ENCODE data around the gene OXT.
"Not testable (repeated sequence)": the region's sequence is repeated elsewhere in the genome, so short reads cannot be mapped to it uniquely, and the experiment has no call there.

OXT gene

GRCh38 chr20:3109350-3110302 is 38.2 kb downstream of the OXT start:
- Histone ChIP-seq H3K27ac (ENCODE audit: insufficient read depth, low read length, poor library complexity, severe bottlenecking) (no peak overlapping the region), H3K36me3 (ENCODE audit: control insufficient read depth, insufficient read depth, low read length) (peaks cover 34% of the 10 kb centered on the region), H3K4me1 (ENCODE audit: control insufficient read depth, insufficient read depth, low read length, poor library complexity, severe bottlenecking) (no peaks in the 10 kb centered on the region), H3K27me3 (replicated peaks; ENCODE audit: control insufficient read depth, insufficient read depth, low read length, poor library complexity, severe bottlenecking) (no peaks in the 10 kb centered on the region), H3K9me3 (ENCODE audit: control insufficient read depth, low read length) (no peaks in the 10 kb centered on the region), H3K4me3 (ENCODE audit: insufficient read depth, low read depth, low read length, poor library complexity, severe bottlenecking) (no peak overlapping the region)
- no peak for DNase-seq

- no peaks in the 10 kb centered on the region for H3K9me3 ChIP-seq (ENCODE audit: control insufficient read depth, low read length)
- no peaks in the 10 kb centered on the region for H3K4me1 ChIP-seq (ENCODE audit: control insufficient read depth, insufficient read depth, low read length, poor library complexity, severe bottlenecking)
- no peak overlapping the region for H3K27ac ChIP-seq (ENCODE audit: insufficient read depth, low read length, poor library complexity, severe bottlenecking)
- no peaks in the 10 kb centered on the region for H3K27me3 ChIP-seq (replicated peaks; ENCODE audit: control insufficient read depth, insufficient read depth, low read length, poor library complexity, severe bottlenecking)
- H3K4me3 ChIP-seq (ENCODE audit: insufficient read depth, low read depth, low read length, poor library complexity, severe bottlenecking), result no peak overlapping the region
- no peak for DNase-seq
- H3K36me3 ChIP-seq (ENCODE audit: control insufficient read depth, insufficient read depth, low read length), result peaks cover 34% of the 10 kb centered on the region
These were observed 40.1 kb downstream of the OXT start for GRCh38 chr20:3111507-3111906.

GRCh38 chr20:3111995-3112394 is 40.6 kb downstream of the OXT start:
- no peaks in the 10 kb centered on the region for H3K4me1 ChIP-seq (ENCODE audit: control insufficient read depth, insufficient read depth, low read length, poor library complexity, severe bottlenecking)
- no peak overlapping the region for H3K27ac ChIP-seq (ENCODE audit: insufficient read depth, low read length, poor library complexity, severe bottlenecking)
- no peaks in the 10 kb centered on the region for H3K9me3 ChIP-seq (ENCODE audit: control insufficient read depth, low read length)
- DNase-seq, result no peak
- no peak overlapping the region for H3K4me3 ChIP-seq (ENCODE audit: insufficient read depth, low read depth, low read length, poor library complexity, severe bottlenecking)
- H3K36me3 ChIP-seq (ENCODE audit: control insufficient read depth, insufficient read depth, low read length), result peaks cover 31% of the 10 kb centered on the region
- H3K27me3 ChIP-seq (replicated peaks; ENCODE audit: control insufficient read depth, insufficient read depth, low read length, poor library complexity, severe bottlenecking), result no peaks in the 10 kb centered on the region

- peaks cover 7% of the 10 kb centered on the region for H3K36me3 ChIP-seq (ENCODE audit: control insufficient read depth, insufficient read depth, low read length)
- peak in 1 of 3 donors; percentile 7 for DNase-seq
- no peaks in the 10 kb centered on the region for H3K27me3 ChIP-seq (replicated peaks; ENCODE audit: control insufficient read depth, insufficient read depth, low read length, poor library complexity, severe bottlenecking)
- H3K27ac ChIP-seq (ENCODE audit: insufficient read depth, low read length, poor library complexity, severe bottlenecking), result no peak overlapping the region
- no peak overlapping the region for H3K4me3 ChIP-seq (ENCODE audit: insufficient read depth, low read depth, low read length, poor library complexity, severe bottlenecking)
- no peaks in the 10 kb centered on the region for H3K9me3 ChIP-seq (ENCODE audit: control insufficient read depth, low read length)
- no peaks in the 10 kb centered on the region for H3K4me1 ChIP-seq (ENCODE audit: control insufficient read depth, insufficient read depth, low read length, poor library complexity, severe bottlenecking)
These were observed 44.0 kb downstream of the OXT start for GRCh38 chr20:3115190-3116107.

DNA sequence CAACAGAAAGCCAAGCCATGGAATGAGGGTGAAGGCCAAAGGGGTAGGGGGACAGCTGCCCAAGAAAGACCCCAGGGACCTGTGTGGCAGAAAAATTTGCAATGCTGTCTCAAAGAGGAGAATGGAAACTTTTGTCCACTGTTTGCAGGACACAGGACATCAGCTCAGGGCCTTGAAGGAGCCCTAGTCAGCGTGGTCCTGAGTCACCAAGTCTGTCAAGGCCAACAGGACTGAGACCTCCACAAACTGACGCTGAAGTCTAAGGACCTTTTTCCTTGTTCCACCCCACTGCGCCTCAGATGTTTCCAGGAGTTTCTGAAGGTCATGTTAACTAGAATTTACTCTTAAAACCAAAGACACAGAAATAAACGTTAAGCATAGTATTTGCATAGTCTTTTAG is 44.9 kb downstream of the OXT start:
- Histone ChIP-seq H3K4me3 (ENCODE audit: insufficient read depth, low read depth, low read length, poor library complexity, severe bottlenecking) (no peak overlapping the region), H3K4me1 (ENCODE audit: control insufficient read depth, insufficient read depth, low read length, poor library complexity, severe bottlenecking) (peaks cover 8% of the 10 kb centered on the region), H3K9me3 (ENCODE audit: control insufficient read depth, low read length) (no peaks in the 10 kb centered on the region), H3K36me3 (ENCODE audit: control insufficient read depth, insufficient read depth, low read length) (peaks cover 7% of the 10 kb centered on the region), H3K27me3 (replicated peaks; ENCODE audit: control insufficient read depth, insufficient read depth, low read length, poor library complexity, severe bottlenecking) (no peaks in the 10 kb centered on the region), H3K27ac (ENCODE audit: insufficient read depth, low read length, poor library complexity, severe bottlenecking) (no peak overlapping the region)
- DNase-seq, result no peak

DNA sequence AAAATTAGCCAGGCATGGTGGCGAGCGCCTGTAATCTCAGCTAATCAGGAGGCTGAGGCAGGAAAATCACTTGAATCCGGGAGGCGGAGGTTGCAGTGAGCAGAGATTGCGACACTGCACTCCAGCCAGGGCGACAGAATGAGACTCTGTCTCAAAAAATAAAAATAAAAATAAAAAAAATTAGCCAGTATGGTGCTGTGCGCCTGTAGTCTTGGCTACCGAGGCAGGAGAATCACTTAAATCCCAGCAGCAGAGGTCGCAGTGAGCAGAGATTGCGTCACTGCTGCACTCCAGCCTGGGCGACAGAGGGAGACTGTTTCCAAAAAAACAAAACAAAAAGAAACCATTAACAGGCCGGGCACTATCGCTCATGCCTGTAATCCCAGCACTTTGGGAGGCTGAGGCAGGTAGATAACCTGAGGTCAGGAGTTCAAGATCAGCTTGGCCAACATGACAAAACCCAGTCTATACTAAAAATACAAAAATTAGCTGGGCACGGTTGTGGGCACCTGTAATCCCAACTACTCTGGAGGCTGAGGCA is 46.5 kb downstream of the OXT start:
- not testable (repeated sequence) for H3K27ac ChIP-seq (ENCODE audit: insufficient read depth, low read length, poor library complexity, severe bottlenecking)
- peak in 2 of 3 donors; percentile 9 to 21 for DNase-seq

GRCh38 chr20:3119044-3119443 is 47.6 kb downstream of the OXT start:
- no peaks in the 10 kb centered on the region for H3K27me3 ChIP-seq (replicated peaks; ENCODE audit: control insufficient read depth, insufficient read depth, low read length, poor library complexity, severe bottlenecking)
- H3K27ac ChIP-seq (ENCODE audit: insufficient read depth, low read length, poor library complexity, severe bottlenecking), result no peak overlapping the region
- no peak for DNase-seq
- H3K9me3 ChIP-seq (ENCODE audit: control insufficient read depth, low read length), result no peaks in the 10 kb centered on the region
- H3K4me1 ChIP-seq (ENCODE audit: control insufficient read depth, insufficient read depth, low read length, poor library complexity, severe bottlenecking), result peaks cover 21% of the 10 kb centered on the region
- H3K4me3 ChIP-seq (ENCODE audit: insufficient read depth, low read depth, low read length, poor library complexity, severe bottlenecking), result no peak overlapping the region
- peaks cover 3% of the 10 kb centered on the region for H3K36me3 ChIP-seq (ENCODE audit: control insufficient read depth, insufficient read depth, low read length)

More for the DNA sequence above, 46.5 kb downstream of the OXT start:
- not testable (repeated sequence) for H3K9me3 ChIP-seq (ENCODE audit: control insufficient read depth, low read length); H3K27me3 ChIP-seq (replicated peaks; ENCODE audit: control insufficient read depth, insufficient read depth, low read length, poor library complexity, severe bottlenecking); H3K4me3 ChIP-seq (ENCODE audit: insufficient read depth, low read depth, low read length, poor library complexity, severe bottlenecking); H3K36me3 ChIP-seq (ENCODE audit: control insufficient read depth, insufficient read depth, low read length)
- H3K4me1 ChIP-seq (ENCODE audit: control insufficient read depth, insufficient read depth, low read length, poor library complexity, severe bottlenecking), result peaks cover 15% of the 10 kb centered on the region

DNA sequence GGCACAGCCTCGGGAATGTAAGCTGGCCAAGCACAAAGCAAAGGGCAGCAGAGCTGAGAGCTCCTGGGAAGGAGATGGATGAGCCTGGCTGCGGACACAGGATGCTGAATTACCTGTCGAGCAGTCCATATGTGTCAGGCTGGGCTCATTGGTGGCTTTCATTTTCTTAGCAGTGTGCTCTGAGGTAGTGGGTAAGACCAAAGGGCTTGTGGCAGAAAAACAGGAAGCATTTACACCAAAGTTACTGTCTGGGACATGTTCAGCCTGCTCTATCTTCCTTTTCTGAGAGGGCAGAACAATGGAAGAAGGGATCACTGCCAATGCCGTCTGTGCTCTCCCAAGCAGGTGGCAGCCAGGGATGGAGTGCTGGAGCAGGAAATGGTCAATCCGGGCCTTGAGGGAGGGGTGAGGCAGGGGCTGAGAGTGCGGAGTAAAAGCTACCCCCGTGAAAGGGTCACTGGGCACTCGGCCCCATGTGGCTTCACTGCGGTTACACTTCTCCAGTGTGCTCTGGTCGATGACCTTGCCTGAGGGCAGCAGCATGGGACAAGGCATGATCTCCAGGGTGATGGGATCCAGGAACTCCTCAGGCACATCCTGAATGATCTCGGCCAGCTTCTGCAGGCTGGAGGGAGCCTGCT is 50.0 kb downstream of the OXT start:
- no peak for DNase-seq
- Histone ChIP-seq H3K36me3 (ENCODE audit: control insufficient read depth, insufficient read depth, low read length) (no peaks in the 10 kb centered on the region), H3K27ac (ENCODE audit: insufficient read depth, low read length, poor library complexity, severe bottlenecking) (peak overlapping the region; percentile 59), H3K27me3 (replicated peaks; ENCODE audit: control insufficient read depth, insufficient read depth, low read length, poor library complexity, severe bottlenecking) (no peaks in the 10 kb centered on the region), H3K4me3 (ENCODE audit: insufficient read depth, low read depth, low read length, poor library complexity, severe bottlenecking) (no peak overlapping the region), H3K9me3 (ENCODE audit: control insufficient read depth, low read length) (no peaks in the 10 kb centered on the region), H3K4me1 (ENCODE audit: control insufficient read depth, insufficient read depth, low read length, poor library complexity, severe bottlenecking) (peaks cover 21% of the 10 kb centered on the region)
